Measurements from ENCODE around the gene CEP170B. TPM values are rescaled to one million over a fixed set of nuclear protein-coding genes. Genes with fewer than 3 reads are reported as not detected.
"Not testable (repeated sequence)": the region's sequence is repeated elsewhere in the genome, so short reads cannot be mapped to it uniquely, and the experiment has no call there.

CEP170B gene
- polyA plus RNA-seq, 1 experiment: 4.2 TPM

DNA sequence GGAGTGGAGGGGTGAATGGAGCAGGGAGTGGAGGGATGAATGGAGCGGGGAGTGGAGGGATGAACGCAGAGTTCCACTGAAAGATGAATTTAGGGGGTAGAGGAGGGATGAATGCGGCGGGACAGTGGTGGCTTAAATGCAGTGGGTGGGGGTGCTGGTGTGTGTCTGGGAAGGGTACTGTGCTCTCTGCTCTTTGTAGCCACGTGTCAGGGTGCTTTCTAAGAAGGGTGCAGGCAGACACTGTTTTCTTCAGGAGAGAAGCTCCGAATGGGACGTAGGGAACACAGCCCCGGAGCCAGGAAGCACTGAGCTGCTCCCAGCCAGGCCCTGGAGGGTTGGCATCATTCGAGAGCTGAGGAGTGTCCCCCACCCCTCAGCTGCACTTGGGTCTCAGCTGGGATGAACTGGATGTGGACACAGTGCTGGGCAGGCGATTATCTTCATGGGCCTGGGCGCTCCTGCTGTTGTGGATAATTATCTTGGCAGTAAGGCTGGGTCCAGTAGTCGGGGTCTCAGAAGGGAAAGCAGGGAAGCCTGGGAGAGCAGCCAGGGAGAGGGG, 9.5 kb upstream of the CEP170B start:
- Histone ChIP-seq H3K27ac (ENCODE audit: low read depth, low read length) (no peak overlapping the region), H3K9me3 (ENCODE audit: control insufficient read depth, insufficient read depth, low read length) (no peaks in the 10 kb centered on the region; the same call in 1 of the 2 replicates), H3K27me3 (ENCODE audit: control insufficient read depth, insufficient read depth, low read length) (peaks cover 22% of the 10 kb centered on the region), H3K4me3 (ENCODE audit: low read depth, low read length) (no peak overlapping the region)
- TF ChIP-seq, protein P1, sequence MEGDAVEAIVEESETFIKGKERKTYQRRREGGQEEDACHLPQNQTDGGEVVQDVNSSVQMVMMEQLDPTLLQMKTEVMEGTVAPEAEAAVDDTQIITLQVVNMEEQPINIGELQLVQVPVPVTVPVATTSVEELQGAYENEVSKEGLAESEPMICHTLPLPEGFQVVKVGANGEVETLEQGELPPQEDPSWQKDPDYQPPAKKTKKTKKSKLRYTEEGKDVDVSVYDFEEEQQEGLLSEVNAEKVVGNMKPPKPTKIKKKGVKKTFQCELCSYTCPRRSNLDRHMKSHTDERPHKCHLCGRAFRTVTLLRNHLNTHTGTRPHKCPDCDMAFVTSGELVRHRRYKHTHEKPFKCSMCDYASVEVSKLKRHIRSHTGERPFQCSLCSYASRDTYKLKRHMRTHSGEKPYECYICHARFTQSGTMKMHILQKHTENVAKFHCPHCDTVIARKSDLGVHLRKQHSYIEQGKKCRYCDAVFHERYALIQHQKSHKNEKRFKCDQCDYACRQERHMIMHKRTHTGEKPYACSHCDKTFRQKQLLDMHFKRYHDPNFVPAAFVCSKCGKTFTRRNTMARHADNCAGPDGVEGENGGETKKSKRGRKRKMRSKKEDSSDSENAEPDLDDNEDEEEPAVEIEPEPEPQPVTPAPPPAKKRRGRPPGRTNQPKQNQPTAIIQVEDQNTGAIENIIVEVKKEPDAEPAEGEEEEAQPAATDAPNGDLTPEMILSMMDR (IDR thresholded peaks at IDR 0.05; ENCODE audit: low read depth, low read length): no peak
- ChIA-PET CTCF (no interaction called here), POLR2A (no interaction called here)
- DNase-seq (ENCODE audit: low read depth, low spot score): no peak

DNA sequence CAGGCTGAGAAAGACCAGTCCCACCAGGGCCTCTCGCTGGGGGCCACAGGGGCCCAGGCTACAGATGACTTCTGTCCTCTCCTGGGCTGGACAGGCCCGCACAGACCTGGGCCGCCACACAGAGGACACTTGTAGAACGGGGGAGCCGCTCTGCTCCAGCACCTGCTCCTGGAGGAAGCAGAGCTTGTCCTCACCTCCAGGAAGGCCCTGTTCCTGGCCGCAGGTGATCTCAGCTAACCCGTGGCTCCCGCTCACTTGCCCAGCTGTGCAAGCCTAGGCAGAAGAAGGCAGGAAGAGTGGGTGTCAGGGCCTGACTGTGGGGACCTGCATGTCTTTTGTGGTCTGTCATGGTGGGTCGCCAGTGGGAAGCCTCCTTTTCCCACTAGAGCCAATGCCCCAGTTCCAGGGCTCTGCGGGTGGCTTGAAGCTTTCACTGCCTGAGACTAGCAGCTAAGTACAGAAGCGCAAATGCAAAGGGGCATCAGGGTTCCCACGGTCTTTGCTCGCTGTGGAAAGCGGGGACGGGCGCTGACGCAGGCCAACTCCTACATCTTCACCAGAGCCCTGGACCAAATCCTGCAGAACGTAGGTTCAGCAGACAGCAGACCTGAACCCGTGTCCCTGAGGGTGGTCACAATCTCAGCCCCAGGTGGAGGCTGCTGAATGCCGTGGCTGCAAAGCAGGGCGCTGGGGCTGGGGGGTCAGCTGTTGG, 8.8 kb upstream of the CEP170B start:
- H3K27me3 ChIP-seq (ENCODE audit: control insufficient read depth, insufficient read depth, low read length): peaks cover 22% of the 10 kb centered on the region
- TF ChIP-seq, protein P1 (IDR thresholded peaks at IDR 0.05; ENCODE audit: low read depth, low read length): no peak
- H3K4me3 ChIP-seq (ENCODE audit: low read depth, low read length): no peak overlapping the region
- POLR2A ChIA-PET: no interaction called here
- H3K27ac ChIP-seq (ENCODE audit: low read depth, low read length): no peak overlapping the region
- CTCF ChIA-PET: no interaction called here
- H3K9me3 ChIP-seq (ENCODE audit: control insufficient read depth, insufficient read depth, low read length): no peaks in the 10 kb centered on the region; the same call in 1 of the 2 replicates
- no peak for DNase-seq (ENCODE audit: low read depth, low spot score)

DNA sequence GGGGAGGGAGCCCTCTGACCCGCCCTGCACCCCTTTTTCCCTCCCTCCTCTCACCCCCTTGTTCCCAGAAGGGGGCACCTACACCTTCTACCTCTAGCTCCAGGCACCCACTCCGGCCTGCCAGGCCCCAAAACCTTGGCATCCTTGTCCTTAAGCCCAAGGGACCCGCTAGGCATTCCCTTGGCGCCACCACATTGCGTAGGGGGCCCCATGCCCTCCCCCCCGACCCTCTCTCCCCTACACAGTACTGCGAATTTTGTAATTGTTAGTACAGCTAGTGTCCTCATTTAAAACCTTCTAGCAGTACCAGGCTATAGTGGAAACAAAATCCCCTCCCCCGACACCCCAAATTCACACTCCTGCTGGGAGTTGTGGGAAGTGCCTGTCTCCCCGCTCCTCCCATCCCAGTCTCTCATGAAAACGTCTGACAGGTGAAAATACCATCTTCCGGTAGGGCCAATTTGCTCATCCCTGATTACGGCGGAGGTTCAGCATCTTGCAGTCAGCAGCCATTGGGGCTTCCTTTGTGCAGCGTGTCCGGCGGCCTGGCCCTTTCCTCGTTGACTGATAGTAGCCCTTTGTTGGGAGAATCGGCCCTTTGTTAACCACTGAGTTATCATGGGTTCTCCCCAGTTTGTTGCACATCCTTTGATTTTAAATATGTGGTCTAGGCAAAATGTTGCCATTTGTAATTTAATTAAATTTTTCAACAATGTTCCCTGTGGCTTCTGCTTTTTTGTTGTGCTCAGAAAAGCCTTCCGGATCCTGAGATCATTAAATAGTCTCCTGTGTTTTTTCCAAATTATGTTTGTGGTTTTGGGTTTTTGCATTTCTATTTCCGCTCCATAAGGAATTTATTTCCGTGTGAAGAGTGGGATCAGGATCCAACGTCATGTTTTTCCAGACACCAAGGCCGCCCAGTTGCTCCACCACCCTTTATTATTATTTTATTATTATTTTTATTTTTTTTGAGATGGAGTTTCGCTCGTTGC, 7.9 kb upstream of the CEP170B start:
- no peak for DNase-seq (ENCODE audit: low read depth, low spot score)
- H3K27ac ChIP-seq (ENCODE audit: low read depth, low read length): no peak overlapping the region
- TF ChIP-seq, protein P1 (IDR thresholded peaks at IDR 0.05; ENCODE audit: low read depth, low read length): no peak
- peaks cover 16% of the 10 kb centered on the region for H3K27me3 ChIP-seq (ENCODE audit: control insufficient read depth, insufficient read depth, low read length)
- CTCF ChIA-PET: no interaction called here
- no peak overlapping the region for H3K4me3 ChIP-seq (ENCODE audit: low read depth, low read length)
- POLR2A ChIA-PET: no interaction called here
- no peaks in the 10 kb centered on the region; the same call in 1 of the 2 replicates for H3K9me3 ChIP-seq (ENCODE audit: control insufficient read depth, insufficient read depth, low read length)

DNA sequence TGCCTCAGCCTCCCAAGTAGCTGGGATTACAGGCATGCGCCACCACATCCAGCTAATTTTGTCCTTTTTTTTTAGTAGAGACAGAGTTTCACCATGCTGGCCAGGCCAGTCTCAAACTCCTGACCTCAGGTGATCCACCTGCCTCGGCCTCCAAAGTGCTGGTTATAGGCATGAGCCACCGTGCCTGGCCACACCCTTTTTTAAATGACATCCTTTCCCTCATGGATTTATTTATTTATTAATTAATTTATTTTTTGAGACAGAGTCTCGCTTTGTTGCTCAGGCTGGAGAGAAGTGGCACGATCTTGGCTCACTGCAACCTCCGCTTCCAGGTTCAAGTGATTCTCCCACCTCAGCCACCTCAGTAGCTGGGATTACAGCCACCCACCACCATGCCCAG, 7.1 kb upstream of the CEP170B start:
- H3K9me3 ChIP-seq (ENCODE audit: control insufficient read depth, insufficient read depth, low read length); POLR2A ChIA-PET; DNase-seq (ENCODE audit: low read depth, low spot score); H3K4me3 ChIP-seq (ENCODE audit: low read depth, low read length); CTCF ChIA-PET; H3K27ac ChIP-seq (ENCODE audit: low read depth, low read length): not testable (repeated sequence)
- H3K27me3 ChIP-seq (ENCODE audit: control insufficient read depth, insufficient read depth, low read length): peaks cover 15% of the 10 kb centered on the region

DNA sequence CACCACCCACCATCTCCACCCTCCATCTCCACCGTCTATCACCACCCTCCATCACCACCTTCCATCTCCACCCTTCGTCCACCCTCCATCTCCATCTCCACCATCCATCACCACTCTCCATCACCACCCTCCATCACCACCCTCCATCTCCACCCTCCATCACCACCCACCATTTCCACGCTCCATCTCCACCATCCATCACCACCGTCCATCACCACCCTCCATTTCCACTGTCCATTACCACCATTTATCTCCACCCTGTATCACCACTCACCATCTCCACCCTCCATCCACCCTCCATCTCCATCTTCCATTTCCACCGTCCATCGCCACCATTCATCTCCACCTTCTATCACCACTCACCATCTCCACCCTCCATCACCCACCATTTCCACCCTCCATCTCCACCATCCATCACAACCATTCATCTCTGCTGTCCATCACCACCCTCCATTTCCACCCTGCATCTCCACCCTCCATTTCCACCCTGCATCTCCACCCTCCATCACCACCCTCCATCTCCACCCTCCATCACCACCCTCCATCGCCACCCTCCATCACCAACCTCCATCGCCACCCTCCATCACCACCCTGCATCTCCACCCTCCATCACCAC, 6.1 kb upstream of the CEP170B start:
- H3K27me3 ChIP-seq (ENCODE audit: control insufficient read depth, insufficient read depth, low read length): peaks cover 19% of the 10 kb centered on the region
- H3K4me3 ChIP-seq (ENCODE audit: low read depth, low read length): no peak overlapping the region
- no peak overlapping the region for H3K27ac ChIP-seq (ENCODE audit: low read depth, low read length)
- no peak for DNase-seq (ENCODE audit: low read depth, low spot score)
- TF ChIP-seq, protein P1 (IDR thresholded peaks at IDR 0.05; ENCODE audit: low read depth, low read length): no peak
- H3K9me3 ChIP-seq (ENCODE audit: control insufficient read depth, insufficient read depth, low read length): peaks cover 6% of the 10 kb centered on the region
- CTCF ChIA-PET: no interaction called here
- POLR2A ChIA-PET: no interaction called here
